ENCODE data around the gene SPAG5.

GRCh38 chr17:28612531-28612930 is 13.7 kb upstream of the SPAG5 start:
- TF ChIP-seq POLR2AphosphoS5 (IDR thresholded peaks at IDR 0.05; ENCODE audit: borderline replicate concordance, low read depth, low read length) (no peak), EZH2 (IDR thresholded peaks at IDR 0.05) (no peak), FOXP2 (optimal IDR thresholded peaks at IDR 0.05; ENCODE audit: control extremely low read depth, extremely low read length, insufficient read depth) (no peak)

All from SK-N-MC (cell line).